Esophagus muscularis mucosa (tissue), 3 donors: ENCODE results near the gene CRY1.

Experiments used
- POLR2AphosphoS5 ChIP-seq, 2 donors: sonication (generic); formaldehyde crosslinking; IDR thresholded peaks; one replicate each; pipeline ENCODE4 v1.6.1; 2017; ENCODE audit warnings: antibody characterized with exemption in 2 of 2
- TF ChIP-seq, protein P1 (sequence below), 3 experiments: fragments of 200-600 bp in 2 of 3; fragments of 450-650 bp in 1 of 3; sonication (generic) in 2 of 3; IDR thresholded peaks; one replicate each; pipeline ENCODE4 v1.5.1; 2017 to 2019; ENCODE audit warnings: antibody characterized with exemption in 3 of 3, mild to moderate bottlenecking in 2 of 3, moderate library complexity in 1 of 3

DNA sequence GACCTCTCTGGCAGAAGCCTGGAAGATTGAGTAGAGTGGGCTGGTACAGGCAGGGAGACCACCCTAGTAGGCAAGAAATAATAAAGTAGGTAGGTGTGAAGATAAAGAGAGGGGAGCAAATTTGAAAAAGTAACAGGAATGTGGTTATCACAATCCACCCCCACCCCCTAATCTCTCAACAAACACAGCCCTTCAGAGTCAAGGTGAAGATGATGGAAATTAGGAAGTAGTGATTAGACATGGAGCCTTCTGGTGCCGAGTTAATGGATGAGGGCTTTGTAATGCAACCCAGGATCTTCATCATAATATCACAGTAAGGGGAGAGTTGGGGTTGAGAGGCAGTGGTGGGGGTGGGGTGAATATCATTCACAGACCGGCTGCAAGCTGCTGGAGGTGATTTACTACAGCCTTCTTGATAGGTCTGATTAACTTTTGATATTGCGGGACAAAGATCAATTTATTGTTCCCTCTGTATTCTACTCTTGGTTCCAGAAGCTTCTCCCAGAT lies 29.2 kb upstream of the CRY1 start:
- TF ChIP-seq, protein P1, sequence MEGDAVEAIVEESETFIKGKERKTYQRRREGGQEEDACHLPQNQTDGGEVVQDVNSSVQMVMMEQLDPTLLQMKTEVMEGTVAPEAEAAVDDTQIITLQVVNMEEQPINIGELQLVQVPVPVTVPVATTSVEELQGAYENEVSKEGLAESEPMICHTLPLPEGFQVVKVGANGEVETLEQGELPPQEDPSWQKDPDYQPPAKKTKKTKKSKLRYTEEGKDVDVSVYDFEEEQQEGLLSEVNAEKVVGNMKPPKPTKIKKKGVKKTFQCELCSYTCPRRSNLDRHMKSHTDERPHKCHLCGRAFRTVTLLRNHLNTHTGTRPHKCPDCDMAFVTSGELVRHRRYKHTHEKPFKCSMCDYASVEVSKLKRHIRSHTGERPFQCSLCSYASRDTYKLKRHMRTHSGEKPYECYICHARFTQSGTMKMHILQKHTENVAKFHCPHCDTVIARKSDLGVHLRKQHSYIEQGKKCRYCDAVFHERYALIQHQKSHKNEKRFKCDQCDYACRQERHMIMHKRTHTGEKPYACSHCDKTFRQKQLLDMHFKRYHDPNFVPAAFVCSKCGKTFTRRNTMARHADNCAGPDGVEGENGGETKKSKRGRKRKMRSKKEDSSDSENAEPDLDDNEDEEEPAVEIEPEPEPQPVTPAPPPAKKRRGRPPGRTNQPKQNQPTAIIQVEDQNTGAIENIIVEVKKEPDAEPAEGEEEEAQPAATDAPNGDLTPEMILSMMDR (IDR thresholded peaks at IDR 0.05) = no peak
- no peak for TF ChIP-seq POLR2AphosphoS5 (IDR thresholded peaks at IDR 0.05)
